Pancreas (tissue), 10 donors: ENCODE data around the gene EFNA5. TPM values are rescaled to one million over a fixed set of nuclear protein-coding genes. Genes with fewer than 3 reads are reported as not detected.
A peak's percentile ranks its signal among the peaks of the same experiment; 100 is the strongest.

ENCODE experiments used
- ATAC-seq, 4 donors: fragments of 200-7000 bp; cut with Tn5 transposase; one replicate each; pipeline versions ENCODE4 v1.8.0 to v1.9.1; 2020; ENCODE audit warnings: mild to moderate bottlenecking in 4 of 4, moderate library complexity in 4 of 4
- DNase-seq, 6 donors: peaks; one replicate each; pipeline ENCODE4 v3.0.0-alpha.2; 2020
- FAIRE-seq: peaks from 2 replicates; lab custom pipeline; 2012; peaks lifted over from hg19 to GRCh38; lab: Jason Lieb, UNC
- H3K27ac ChIP-seq, 4 donors: fragments of 200-600 bp; sonication (generic); 1 replicate in 3 of 4; 2 replicates in 1 of 4; pipeline versions ENCODE4 v1.5.0 to v1.8.0; 2020
- H3K27me3 ChIP-seq, 4 donors: fragments of 200-600 bp; one replicate each; pipeline ENCODE4 v1.8.0; 2021
- H3K36me3 ChIP-seq, 3 donors: fragments of 200-600 bp; sonication (generic) in 1 of 3; one replicate each; pipeline versions ENCODE4 v1.5.0 to v1.8.0; 2020 to 2021
- H3K4me1 ChIP-seq, 3 donors: fragments of 200-600 bp; one replicate each; pipeline ENCODE4 v1.8.0; 2021
- H3K4me3 ChIP-seq, 4 donors: fragments of 200-600 bp; sonication (generic) in 2 of 4; one replicate each; pipeline versions ENCODE4 v1.5.0 to v1.8.0; 2020 to 2021
- H3K9me3 ChIP-seq, 4 donors: fragments of 200-600 bp; one replicate each; pipeline ENCODE4 v1.8.0; 2021
- CTCF ChIP-seq, 4 donors: fragments of 200-600 bp; sonication (generic) in 3 of 4; IDR thresholded peaks; one replicate each; pipeline versions ENCODE4 v1.5.0 to v1.8.0; 2021; ENCODE audit warnings: antibody characterized with exemption in 4 of 4
- WGBS, 2 donors: extraction: QIAGEN DNeasy Blood & Tissue Kit; methylation state at CpG; one replicate each; pipeline ENCODE4 v1.1.7; 2013; 5-methylcytosine and 5-hydroxymethylcytosine counted together
- intact Hi-C, 3 donors: fragments of 100-400 bp; cut with DNase I; formaldehyde crosslinking; loops; one replicate each; pipeline versions ENCODE4 v1.11.1 to v1.14.2; 2022
- polyA plus RNA-seq, 2 donors: library from polyadenylated mRNA; stranded (reverse); fragments of 200-250 nt; gene quantifications; one replicate each; pipeline ENCODE4 v1.2.3, GENCODE V29; 2013
- total RNA-seq, 6 donors: library from RNA; stranded (reverse); fragmentation: NEBNext Ultra II Directional in 4 of 6; extraction: Animal tissue kit (Norgen Biotek cat#: 25700) in 4 of 6; gene quantifications; one replicate each; pipeline versions ENCODE4 v1.2.1 to v1.2.4, GENCODE V29; 2021 to 2023
- donor health status: healthy with polysubstance abuse.
- donor health status: DM: no; HTN: no; CAD: no; lungs with moderate emphysema.
- donor health status: DM: no; HTN: no; CAD: no.
- donor health status: control.
- donor health status: control.
- donor health status: Bipolar disorder and iron deficiency.
- donor health status: DM: yes; HTN: yes; CAD: no.
- donor health status: DM: no; HTN: no; CAD: no.
- donor health status: DM: no; HTN: no; CAD: no.
- donor health status: DM: yes; HTN: yes; CAD: no.

EFNA5 gene
- total and polyA plus RNA-seq, 8 donors, result 0.23 to 3.8 (median 2.1) TPM

- FAIRE-seq, result no peak
Observed at GRCh38 chr5:107672211-107673038, 1.7 kb upstream of the EFNA5 start.

GRCh38 chr5:107671742-107672210 is 1.0 kb upstream of the EFNA5 start:
- Histone ChIP-seq H3K27ac (no peak overlapping the region), H3K27me3 (peaks cover 0 to 27% (median 2%) of the 10 kb centered on the region in 4 donors), H3K36me3 (no peaks in the 10 kb centered on the region), H3K9me3 (no peaks in the 10 kb centered on the region), H3K4me1 (peaks cover 0 to 9% (median 8%) of the 10 kb centered on the region in 3 donors), H3K4me3 (peak overlapping the region; percentile 11 to 54 (median 28))
- intact Hi-C loops, result no loop called here
- DNase-seq (no peak), ATAC-seq (no peak), FAIRE-seq (no peak)
- WGBS, 2 donors, result 1% methylated on average over 20 of the region's 20 CpGs
- no peak for TF ChIP-seq CTCF (IDR thresholded peaks at IDR 0.05)

More at GRCh38 chr5:107672211-107673038, 1.7 kb upstream of the EFNA5 start:
- no peaks in the 10 kb centered on the region for H3K36me3 ChIP-seq
- peaks cover 0 to 31% (median 0%) of the 10 kb centered on the region in 4 donors for H3K27me3 ChIP-seq
- intact Hi-C loops, result no loop called here
- no peak for TF ChIP-seq CTCF (IDR thresholded peaks at IDR 0.05)
- H3K4me1 ChIP-seq, result peaks cover 0 to 9% (median 8%) of the 10 kb centered on the region in 3 donors
- peak overlapping the region in 2 of 4 donors; percentile 14 to 48 for H3K27ac ChIP-seq
- WGBS, 2 donors, result 0 to 1% methylated on average over 66 of the region's 66 CpGs
- ATAC-seq (peak; percentile 54 to 75 (median 71)), DNase-seq (peak; percentile 49 to 85 (median 74))
- H3K9me3 ChIP-seq, result no peaks in the 10 kb centered on the region
- peak overlapping the region; percentile 11 to 54 (median 28) for H3K4me3 ChIP-seq

- no peak for TF ChIP-seq CTCF (IDR thresholded peaks at IDR 0.05)
- Histone ChIP-seq H3K27ac (no peak overlapping the region), H3K27me3 (peaks cover 0 to 22% (median 4%) of the 10 kb centered on the region in 4 donors), H3K4me1 (peaks cover 0 to 9% (median 8%) of the 10 kb centered on the region in 3 donors), H3K36me3 (no peaks in the 10 kb centered on the region), H3K4me3 (peak overlapping the region; percentile 11 to 54 (median 28)), H3K9me3 (no peaks in the 10 kb centered on the region)
- DNase-seq, result peak in 5 of 6 donors; percentile 14 to 81 (median 30)
- 1% methylated on average over 71 to 77 of the region's 77 CpGs for WGBS, 2 donors
- intact Hi-C loops, result no loop called here
- ATAC-seq, result peak in 3 of 4 donors; percentile 6 to 26 (median 12)
- no peak for FAIRE-seq
Observed at GRCh38 chr5:107670087-107670931, 428 bp downstream of the EFNA5 start.

GRCh38 chr5:107669096-107670031 is 1.4 kb downstream of the EFNA5 start:
- WGBS, 2 donors, result 12 to 13% methylated on average over 59 to 60 of the region's 60 CpGs
- peaks cover 0 to 12% (median 4%) of the 10 kb centered on the region in 4 donors for H3K27me3 ChIP-seq
- H3K4me3 ChIP-seq, result peak overlapping the region; percentile 3 to 54 (median 28)
- no peaks in the 10 kb centered on the region for H3K9me3 ChIP-seq
- intact Hi-C loops, result no loop called here
- no peaks in the 10 kb centered on the region for H3K36me3 ChIP-seq
- DNase-seq (peak in 5 of 6 donors; percentile 15 to 78 (median 24)), ATAC-seq (peak in 2 of 4 donors; percentile 1 to 6), FAIRE-seq (no peak)
- H3K27ac ChIP-seq, result no peak overlapping the region
- H3K4me1 ChIP-seq, result peaks cover 0 to 9% (median 8%) of the 10 kb centered on the region in 3 donors
- no peak for TF ChIP-seq CTCF (IDR thresholded peaks at IDR 0.05)
